GM10847 (cell line): Measurements from ENCODE around the gene UQCC5.

Experiments
- POLR2A ChIP-seq: IDR thresholded peaks from 2 replicates; pipeline ENCODE4 v1.6.1; 2011; ENCODE audit not compliant: insufficient read length; ENCODE audit errors: extremely low read depth

Gene UQCC5

GRCh38 chr3:52516509-52517195 lies 19.8 kb upstream of the UQCC5 start:
- TF ChIP-seq POLR2A = no peak

- no peak for TF ChIP-seq POLR2A
Measured at GRCh38 chr3:52517796-52518722, 18.3 kb upstream of the UQCC5 start.

- no peak for TF ChIP-seq POLR2A
Measured at GRCh38 chr3:52518723-52519444, 17.5 kb upstream of the UQCC5 start.

- TF ChIP-seq POLR2A = no peak
Measured at GRCh38 chr3:52519445-52520140, 16.8 kb upstream of the UQCC5 start.

GRCh38 chr3:52520141-52520667 lies 16.2 kb upstream of the UQCC5 start:
- TF ChIP-seq POLR2A = no peak

GRCh38 chr3:52520716-52521487 lies 15.5 kb upstream of the UQCC5 start:
- no peak for TF ChIP-seq POLR2A

- TF ChIP-seq POLR2A = no peak
Measured at GRCh38 chr3:52521488-52521824, 14.9 kb upstream of the UQCC5 start.

GRCh38 chr3:52521881-52522650 lies 14.3 kb upstream of the UQCC5 start:
- TF ChIP-seq POLR2A = no peak

GRCh38 chr3:52522651-52523251 lies 13.7 kb upstream of the UQCC5 start:
- no peak for TF ChIP-seq POLR2A

GRCh38 chr3:52523386-52524257 lies 12.8 kb upstream of the UQCC5 start:
- TF ChIP-seq POLR2A = no peak

- no peak for TF ChIP-seq POLR2A
Measured at GRCh38 chr3:52524258-52524751, 12.1 kb upstream of the UQCC5 start.
